DMS53 (cell line): ENCODE measurements around the gene HMGB2.

ENCODE experiments used
- DNase-seq: peaks from one replicate; lab custom pipeline; 2025; lab: John Stamatoyannopoulos, UW

Gene HMGB2

DNA sequence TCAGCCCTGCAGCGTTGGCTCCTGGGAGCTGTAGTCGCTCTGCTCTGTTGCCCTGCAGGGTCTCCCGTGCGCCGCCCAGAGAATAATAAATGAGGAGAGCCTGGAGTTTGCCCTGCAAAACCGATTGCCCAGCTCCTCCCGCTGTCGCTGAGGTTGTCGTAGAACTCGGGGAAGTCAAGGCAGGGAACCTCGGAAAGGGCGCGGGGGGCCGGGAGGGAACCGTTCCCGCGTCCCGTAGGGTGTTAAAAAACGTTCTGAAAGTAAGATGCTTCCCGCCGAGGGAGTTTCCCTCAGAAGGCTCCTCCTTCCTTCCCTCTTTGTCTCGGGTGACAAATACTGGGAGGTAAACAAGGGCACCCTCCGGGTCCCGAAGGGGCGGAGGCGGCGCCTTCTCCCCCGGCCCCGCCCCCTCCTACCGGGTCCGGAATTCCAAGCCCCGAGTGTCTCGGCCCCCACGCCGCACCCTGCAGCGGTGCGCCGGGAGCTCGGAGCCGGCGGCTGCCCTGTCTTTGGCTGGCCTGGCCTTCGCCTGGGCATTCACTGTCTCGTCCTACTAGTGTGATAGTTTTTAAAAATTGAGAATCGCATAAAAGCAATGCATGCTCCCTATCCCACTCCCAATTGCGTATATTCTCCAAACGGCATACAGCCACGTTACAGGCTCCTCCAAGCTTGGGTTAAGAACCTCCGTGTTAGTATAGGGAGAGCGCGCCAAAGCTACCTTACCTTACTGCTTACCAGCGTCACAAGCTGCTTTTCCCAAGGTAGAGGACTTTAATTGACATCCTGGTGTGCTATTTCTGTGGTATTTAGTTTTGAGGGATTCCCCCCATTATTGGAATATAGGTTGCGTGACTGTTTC is 964 bp upstream of the HMGB2 start:
- peak; percentile 92 for DNase-seq

DNA sequence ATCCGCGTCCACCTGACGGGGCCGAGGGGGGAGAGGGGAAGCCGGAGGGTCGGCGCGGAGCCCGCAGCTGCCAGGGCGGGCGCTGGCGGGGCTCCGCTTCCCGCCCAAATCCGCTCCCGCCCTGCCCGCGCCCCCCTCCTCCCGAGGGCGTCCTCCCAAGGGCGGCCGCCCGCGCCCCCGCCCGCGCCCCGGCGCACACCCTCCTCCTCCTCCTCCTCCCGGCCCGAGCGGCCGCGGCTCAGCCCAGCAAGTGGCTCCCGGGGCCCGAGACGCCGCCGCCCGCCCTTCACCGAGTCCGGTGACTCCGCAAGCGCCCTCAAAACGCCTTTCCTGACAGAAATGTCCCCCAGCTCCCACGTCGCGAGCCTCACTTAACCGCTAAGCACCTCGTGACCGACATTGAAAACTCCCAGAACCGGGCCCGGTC is 487 bp downstream of the HMGB2 start:
- DNase-seq, result peak; percentile 67

- DNase-seq, result peak; percentile 49
Measured at GRCh38 chr4:173332963-173333657, 1.0 kb downstream of the HMGB2 start.

DNA sequence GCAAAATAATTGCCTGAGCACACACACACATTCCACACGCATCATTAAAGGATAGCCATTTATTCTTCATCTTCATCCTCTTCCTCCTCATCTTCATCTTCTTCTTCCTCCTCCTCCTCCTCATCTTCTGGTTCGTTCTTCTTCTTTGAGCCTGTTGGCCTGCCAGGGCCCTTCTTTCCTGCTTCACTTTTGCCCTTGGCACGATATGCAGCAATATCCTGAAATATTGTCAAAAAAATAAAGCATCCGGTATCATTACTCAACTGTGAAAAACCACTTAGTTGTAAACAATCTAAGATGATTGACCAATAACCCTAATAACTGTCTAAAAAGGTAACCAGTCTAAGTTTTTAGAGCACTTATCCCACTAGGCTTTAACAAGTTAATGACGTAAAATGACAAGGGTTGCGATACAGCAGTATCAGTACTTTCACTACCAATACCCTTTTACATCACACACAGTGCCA is 2.1 kb downstream of the HMGB2 start:
- peak; percentile 6 for DNase-seq

DNA sequence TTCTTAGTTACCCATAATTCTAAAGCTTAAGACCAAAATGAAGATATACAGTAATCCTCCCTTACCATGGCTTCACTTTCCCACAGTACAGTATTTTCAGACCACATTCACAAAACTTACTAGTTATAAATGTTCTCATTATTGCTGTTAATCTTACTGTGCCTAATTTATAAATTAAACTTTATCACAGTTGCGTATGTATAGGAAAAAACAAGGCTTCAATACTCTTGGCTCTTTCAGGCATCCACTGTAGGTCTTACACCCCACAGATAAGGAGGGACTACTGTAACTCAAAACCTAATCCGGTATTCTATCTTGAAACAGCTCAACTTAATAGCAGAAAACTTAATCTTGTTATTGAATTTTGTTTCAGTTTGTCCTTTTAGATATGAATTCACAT is 3.6 kb downstream of the HMGB2 start:
- peak; percentile 4 for DNase-seq

GRCh38 chr4:173328236-173328901 is 5.8 kb downstream of the HMGB2 start:
- peak; percentile 8 for DNase-seq

- peak; percentile 17 for DNase-seq
Measured at GRCh38 chr4:173325007-173325736, 9.0 kb downstream of the HMGB2 start.

DNA sequence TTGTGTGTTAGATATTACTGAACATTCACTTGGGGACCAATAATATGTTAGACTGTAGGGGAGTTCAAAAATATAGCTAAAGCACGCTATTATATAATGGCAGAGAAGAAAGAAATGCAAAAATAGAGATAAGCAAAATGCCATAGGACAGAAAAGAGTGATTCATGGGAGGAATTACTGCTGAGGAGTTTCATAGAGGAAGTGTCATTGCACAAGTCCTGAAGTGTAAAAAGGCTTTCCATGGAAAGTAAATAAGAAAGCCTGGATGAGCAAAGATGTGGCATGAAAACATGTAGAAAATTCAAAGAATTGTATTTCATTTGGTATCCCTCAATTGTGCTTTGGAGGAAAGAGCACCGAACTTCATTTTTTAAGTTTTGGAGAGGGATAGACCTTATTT is 14.5 kb downstream of the HMGB2 start:
- DNase-seq, result no peak

DNA sequence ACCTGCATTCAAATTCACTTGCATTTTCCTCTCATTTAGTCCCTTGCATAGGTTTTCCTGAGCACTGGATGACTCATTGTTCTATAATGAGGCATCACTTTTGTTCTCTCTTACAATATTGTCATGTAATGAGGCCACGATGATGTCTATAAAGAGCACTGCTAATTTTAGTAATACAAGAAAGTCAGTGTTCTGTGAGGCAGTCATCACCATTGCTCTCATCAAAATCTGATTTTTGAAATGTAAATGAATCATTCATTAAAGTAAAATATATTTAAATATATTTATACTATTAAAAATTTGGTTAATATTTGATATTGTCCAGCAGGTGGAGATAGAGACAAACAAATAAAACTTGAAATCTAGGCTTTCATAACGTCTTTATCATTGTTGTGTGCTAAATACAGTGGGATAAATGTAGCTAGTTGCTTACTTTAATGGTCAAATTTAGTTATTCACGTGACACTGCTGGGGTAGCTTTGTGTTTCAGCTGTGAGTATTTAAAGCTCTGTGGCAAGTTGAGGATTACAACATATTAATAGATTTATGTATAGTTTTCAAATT is 15.4 kb downstream of the HMGB2 start:
- DNase-seq, result peak; percentile 70

DNA sequence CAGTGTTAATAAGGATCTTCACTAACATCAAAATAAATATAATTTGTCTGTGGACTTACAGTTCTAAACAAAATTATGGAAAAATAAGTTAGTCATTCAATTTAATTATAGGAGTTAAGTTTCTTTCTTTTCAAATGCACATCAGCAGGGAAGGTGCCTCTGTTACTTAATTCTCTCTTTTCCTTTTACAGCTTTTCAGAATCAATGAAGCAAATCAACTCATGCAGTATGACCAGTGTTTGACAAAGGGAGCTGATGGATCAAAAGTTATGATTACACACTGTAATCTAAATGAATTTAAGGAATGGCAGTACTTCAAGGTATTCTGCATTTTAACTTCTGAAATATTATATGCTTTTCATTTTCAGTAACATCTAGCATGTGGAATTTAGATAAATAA is 15.9 kb downstream of the HMGB2 start:
- DNase-seq, result peak; percentile 52

DNA sequence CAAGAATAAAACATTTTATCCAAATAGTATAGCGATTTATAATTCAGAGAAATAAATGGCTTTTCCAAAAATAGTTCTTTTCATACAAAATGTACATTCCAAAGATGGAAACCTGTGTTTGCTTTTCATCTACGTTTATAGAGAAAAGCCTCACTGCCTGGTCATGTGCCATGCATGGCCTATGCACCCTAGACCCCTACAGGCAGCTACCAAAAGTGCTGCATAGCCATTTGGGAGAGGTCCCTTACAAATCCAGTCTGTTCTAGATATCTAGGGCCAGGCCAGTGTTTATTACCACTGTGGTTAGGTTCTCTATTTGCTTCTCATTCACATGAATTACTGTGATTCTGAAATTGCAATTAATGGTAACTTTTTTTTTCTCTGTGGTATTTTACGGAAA is 17.2 kb downstream of the HMGB2 start:
- DNase-seq, result peak; percentile 33

DNA sequence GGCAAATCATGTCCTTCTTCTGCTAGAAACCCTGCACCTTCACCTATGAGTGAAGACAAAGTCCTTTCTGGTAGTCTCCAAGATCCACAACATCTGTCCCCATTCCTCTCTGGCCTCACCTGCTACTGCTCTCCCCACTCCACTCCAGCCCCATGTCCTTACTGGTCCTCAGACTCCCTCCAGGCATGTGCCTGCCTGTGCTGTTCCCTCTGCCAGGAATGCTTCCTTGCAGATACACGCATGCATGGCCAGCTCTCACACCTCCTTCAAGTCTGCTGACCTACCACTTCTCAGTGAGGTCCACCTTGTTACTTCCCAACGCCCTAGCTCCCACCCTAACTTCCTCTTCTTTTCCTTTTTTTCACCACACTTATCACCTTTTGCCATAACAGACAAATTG is 18.1 kb downstream of the HMGB2 start:
- DNase-seq, result no peak

DNA sequence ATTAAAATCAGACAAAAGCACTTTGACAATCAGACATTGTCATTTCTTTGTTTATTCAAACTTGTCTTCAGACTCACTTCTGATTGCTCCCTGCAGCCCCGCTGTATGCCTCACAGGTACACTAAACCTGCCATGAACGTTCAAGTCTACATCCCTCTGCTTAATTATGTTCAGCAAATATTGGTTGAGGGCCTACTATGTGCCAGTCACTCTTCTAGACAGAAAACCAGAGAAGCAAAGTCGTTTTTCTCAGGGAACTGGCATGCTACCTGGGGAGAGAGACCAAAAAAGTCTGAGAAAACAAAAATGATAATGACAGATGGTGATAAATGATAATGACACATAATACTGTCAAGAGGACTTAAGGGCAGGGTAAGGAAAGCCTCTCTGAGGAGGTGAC is 19.4 kb downstream of the HMGB2 start:
- DNase-seq, result no peak

DNA sequence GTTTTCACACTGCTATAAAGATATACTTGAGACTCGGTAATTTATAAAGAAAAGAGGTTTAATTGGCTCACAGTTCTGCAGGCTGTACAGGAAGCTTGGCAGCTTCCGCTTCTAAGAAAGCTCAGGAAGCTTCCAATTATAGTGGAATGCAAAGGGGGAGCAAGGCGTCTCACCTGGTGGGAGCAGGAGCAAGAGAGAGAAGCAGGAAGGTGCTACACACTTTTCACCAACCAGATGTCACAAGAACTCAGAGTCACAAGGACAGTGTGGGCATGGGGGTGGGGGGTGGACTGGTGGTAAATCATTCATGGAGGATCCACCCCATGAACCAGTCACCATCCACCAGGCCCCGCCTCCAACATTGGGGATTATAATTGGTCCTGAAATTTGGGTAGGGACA is 22.8 kb downstream of the HMGB2 start:
- DNase-seq, result no peak

DNA sequence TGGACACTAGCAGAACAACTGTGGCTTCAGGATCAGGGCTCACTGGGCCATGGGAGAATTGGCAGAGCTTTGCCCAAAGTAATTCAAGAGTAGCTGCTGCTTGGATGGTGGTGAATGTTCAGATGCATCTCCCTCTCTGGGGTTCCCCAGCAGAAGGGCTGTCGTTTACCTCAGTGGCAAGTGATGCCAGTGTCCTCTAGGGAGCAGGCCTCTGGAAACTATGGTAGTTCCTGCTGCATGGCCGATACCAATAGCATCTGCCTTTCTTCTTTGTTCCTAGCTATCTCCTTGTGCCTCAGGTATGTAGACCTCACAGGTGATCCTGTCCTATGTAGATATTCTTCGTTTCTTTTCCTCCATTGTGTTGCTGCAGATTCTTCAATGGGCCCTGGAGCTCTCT is 26.4 kb downstream of the HMGB2 start:
- DNase-seq, result no peak

GRCh38 chr4:173301518-173302201 is 32.5 kb downstream of the HMGB2 start:
- DNase-seq, result peak; percentile 49

GRCh38 chr4:173294444-173294843 is 39.7 kb downstream of the HMGB2 start:
- DNase-seq, result no peak

DNA sequence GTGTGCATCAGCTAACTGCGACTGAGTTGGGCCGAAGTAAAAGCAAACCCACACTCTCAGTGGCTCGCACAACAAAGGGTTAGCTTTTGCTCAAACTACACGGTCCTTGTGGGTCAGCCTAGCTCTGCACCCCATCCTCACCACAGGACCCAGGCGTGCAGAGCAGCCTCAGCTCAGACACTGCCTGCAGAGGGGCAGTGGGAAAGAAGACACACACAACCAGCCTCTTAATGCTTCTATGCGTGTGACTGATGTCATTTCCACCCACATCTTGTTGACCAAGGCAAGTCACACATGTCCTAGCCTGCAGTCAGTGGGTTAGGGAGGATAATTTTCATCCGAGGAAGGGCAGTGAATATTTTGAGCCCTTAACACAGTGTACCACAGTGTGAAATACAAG is 40.5 kb downstream of the HMGB2 start:
- DNase-seq, result no peak

GRCh38 chr4:173291899-173292298 is 42.3 kb downstream of the HMGB2 start:
- no peak for DNase-seq

DNA sequence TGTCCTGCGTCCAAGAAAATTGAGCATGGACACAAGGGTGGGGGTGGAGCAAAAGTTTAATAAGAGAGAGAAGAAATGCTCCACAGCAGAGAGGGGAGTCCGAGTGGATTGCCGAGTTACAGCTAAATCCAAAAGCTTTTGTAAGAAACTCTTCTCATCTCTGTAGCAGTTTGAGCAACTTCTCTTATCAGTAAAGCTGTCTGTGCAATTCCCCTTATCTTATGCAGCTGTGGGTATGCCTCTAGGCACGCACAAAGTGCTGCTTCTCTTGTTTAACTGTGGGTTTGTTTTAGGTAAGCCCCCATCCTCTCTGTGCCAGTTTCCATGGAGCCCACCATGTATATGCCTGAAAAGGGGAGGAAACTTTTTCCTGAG is 44.8 kb downstream of the HMGB2 start:
- no peak for DNase-seq

DNA sequence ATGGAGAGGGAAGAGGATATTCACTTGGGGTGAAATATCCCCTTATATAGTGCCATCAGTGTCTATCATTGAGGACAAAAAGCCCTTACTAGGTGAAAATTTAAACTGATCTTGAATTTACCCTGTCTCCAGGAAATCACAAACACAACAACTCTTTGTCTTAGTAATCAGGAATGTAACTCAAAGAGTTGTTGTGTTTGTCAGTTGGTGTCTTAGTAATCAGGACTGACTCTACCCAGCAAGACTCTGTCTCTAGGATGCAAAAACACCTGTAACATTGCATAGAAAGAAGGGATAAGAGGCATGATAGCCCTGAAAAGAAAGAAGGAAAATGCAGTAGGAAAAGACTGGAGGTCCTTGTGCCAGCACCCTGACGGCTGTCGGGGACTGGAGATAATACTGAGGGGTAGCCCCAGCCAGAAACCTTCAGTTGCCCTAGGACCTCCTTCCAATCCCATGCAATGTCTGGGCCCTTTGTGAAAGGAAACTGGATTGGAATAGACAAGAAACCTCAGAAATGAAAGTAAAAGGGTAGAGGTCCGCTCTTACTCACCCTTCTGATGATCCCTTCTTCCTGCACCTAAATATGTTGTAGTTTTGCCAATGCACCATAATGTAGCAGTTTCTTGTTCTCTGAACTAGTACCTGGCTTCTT is 45.3 kb downstream of the HMGB2 start:
- no peak for DNase-seq
